Breast epithelium (tissue), 4 donors: ENCODE measurements around the gene LRRC70. TPM values are rescaled to one million over a fixed set of nuclear protein-coding genes. Genes with fewer than 3 reads are reported as not detected.

Source experiments
- DNase-seq, 2 donors: peaks; one replicate each; pipeline ENCODE4 v3.0.0-alpha.2; 2019; ENCODE audit warnings: low spot score in 2 of 2
- H3K27ac ChIP-seq, 2 donors: fragments of 200-600 bp; sonication (generic) in 1 of 2; one replicate each; pipeline ENCODE4 v1.5.1; 2016 to 2019; ENCODE audit warnings: mild to moderate bottlenecking in 1 of 2
- H3K27me3 ChIP-seq, 2 donors: fragments of 200-600 bp; sonication (generic) in 1 of 2; one replicate each; pipeline versions ENCODE4 v1.5.1 to v1.6.0; 2017 to 2019; ENCODE audit warnings: control low read depth in 1 of 2, mild to moderate bottlenecking in 1 of 2
- H3K36me3 ChIP-seq: fragments of 200-600 bp; one replicate; pipeline ENCODE4 v1.5.1; 2019
- H3K4me1 ChIP-seq, 2 donors: fragments of 200-600 bp; sonication (generic); one replicate each; pipeline ENCODE4 v1.5.1; 2016 to 2019; ENCODE audit warnings: control low read depth in 1 of 2
- H3K4me3 ChIP-seq, 3 donors: fragments of 200-600 bp; sonication (generic); 1 replicate in 2 of 3; 2 replicates in 1 of 3; pipeline ENCODE4 v1.5.1; 2016 to 2019; ENCODE audit warnings: mild to moderate bottlenecking in 3 of 3, moderate library complexity in 2 of 3
- H3K9me3 ChIP-seq, 2 donors: fragments of 200-600 bp; sonication (generic) in 1 of 2; one replicate each; pipeline ENCODE4 v1.5.1; 2016 to 2019; ENCODE audit warnings: control low read depth in 1 of 2
- CTCF ChIP-seq, 3 donors: fragments of 450-650 bp; IDR thresholded peaks; one replicate each; pipeline ENCODE4 v1.5.1; 2016 to 2017; ENCODE audit warnings: antibody characterized with exemption in 3 of 3, mild to moderate bottlenecking in 3 of 3, moderate library complexity in 3 of 3
- POLR2A ChIP-seq: fragments of 450-650 bp; IDR thresholded peaks from one replicate; pipeline ENCODE4 v1.6.1; 2016; ENCODE audit warnings: antibody characterized with exemption, mild to moderate bottlenecking, moderate library complexity
- POLR2AphosphoS5 ChIP-seq, 3 donors: sonication (generic); formaldehyde crosslinking; IDR thresholded peaks; one replicate each; pipeline ENCODE4 v1.6.1; 2017; ENCODE audit warnings: antibody characterized with exemption in 3 of 3
- intact Hi-C: fragments of 100-400 bp; cut with DNase I; formaldehyde crosslinking; loops from one replicate; pipeline ENCODE4 v1.15.1; 2023; ENCODE audit warnings: low total_unique reads
- total RNA-seq, 3 donors: library from RNA; depleted of rRNA; stranded (reverse); fragments of >200 nt; gene quantifications; one replicate each; pipeline ENCODE4 v1.1.0, GENCODE V29; 2016

The LRRC70 gene
- total RNA-seq, 3 donors from 2014 or later: 6.4 to 9.5 (median 8.6) TPM

- Histone ChIP-seq H3K27me3 (no peaks in the 10 kb centered on the region), H3K27ac (no peak overlapping the region), H3K4me3 (no peak overlapping the region), H3K36me3 (no peaks in the 10 kb centered on the region), H3K9me3 (no peaks in the 10 kb centered on the region), H3K4me1 (no peaks in the 10 kb centered on the region)
- no peak for DNase-seq
- no peak for TF ChIP-seq POLR2AphosphoS5 (IDR thresholded peaks at IDR 0.05)
- no peak for TF ChIP-seq CTCF (IDR thresholded peaks at IDR 0.05)
- no peak for TF ChIP-seq POLR2A
- intact Hi-C loops: no loop called here
Observed at GRCh38 chr5:62555930-62556329, 22.7 kb upstream of the LRRC70 start.

GRCh38 chr5:62558941-62559340 is 19.7 kb upstream of the LRRC70 start:
- H3K4me1 ChIP-seq: no peaks in the 10 kb centered on the region
- no peak overlapping the region for H3K27ac ChIP-seq
- intact Hi-C loops: no loop called here
- H3K36me3 ChIP-seq: no peaks in the 10 kb centered on the region
- no peak overlapping the region for H3K4me3 ChIP-seq
- DNase-seq: no peak
- TF ChIP-seq POLR2A (no peak), CTCF (IDR thresholded peaks at IDR 0.05) (no peak), POLR2AphosphoS5 (IDR thresholded peaks at IDR 0.05) (no peak)
- no peaks in the 10 kb centered on the region for H3K27me3 ChIP-seq
- no peaks in the 10 kb centered on the region for H3K9me3 ChIP-seq

- DNase-seq: no peak
- intact Hi-C loops: no loop called here
- H3K4me3 ChIP-seq: no peak overlapping the region
- no peaks in the 10 kb centered on the region for H3K9me3 ChIP-seq
- H3K4me1 ChIP-seq: no peaks in the 10 kb centered on the region
- no peaks in the 10 kb centered on the region for H3K36me3 ChIP-seq
- no peak overlapping the region for H3K27ac ChIP-seq
- H3K27me3 ChIP-seq: no peaks in the 10 kb centered on the region
- TF ChIP-seq CTCF (IDR thresholded peaks at IDR 0.05): no peak
- no peak for TF ChIP-seq POLR2A
- no peak for TF ChIP-seq POLR2AphosphoS5 (IDR thresholded peaks at IDR 0.05)
Observed at GRCh38 chr5:62560786-62561185, 17.8 kb upstream of the LRRC70 start.

- Histone ChIP-seq H3K36me3 (no peaks in the 10 kb centered on the region), H3K9me3 (peaks cover 0 to 5% of the 10 kb centered on the region in 2 donors), H3K27ac (no peak overlapping the region), H3K4me3 (no peak overlapping the region), H3K27me3 (no peaks in the 10 kb centered on the region), H3K4me1 (no peaks in the 10 kb centered on the region)
- intact Hi-C loops: no loop called here
- no peak for TF ChIP-seq POLR2AphosphoS5 (IDR thresholded peaks at IDR 0.05)
- TF ChIP-seq POLR2A: no peak
- no peak for TF ChIP-seq CTCF (IDR thresholded peaks at IDR 0.05)
- no peak for DNase-seq
Observed at GRCh38 chr5:62561896-62562295, 16.7 kb upstream of the LRRC70 start.

- no peaks in the 10 kb centered on the region for H3K36me3 ChIP-seq
Observed at GRCh38 chr5:62562867-62563266, 15.8 kb upstream of the LRRC70 start.

More at GRCh38 chr5:62562867-62563266, 15.8 kb upstream of the LRRC70 start:
- intact Hi-C loops: no loop called here
- Histone ChIP-seq H3K9me3 (peaks cover 5 to 12% of the 10 kb centered on the region in 2 donors), H3K4me1 (no peaks in the 10 kb centered on the region), H3K4me3 (no peak overlapping the region), H3K27ac (no peak overlapping the region), H3K27me3 (no peaks in the 10 kb centered on the region)
- TF ChIP-seq POLR2AphosphoS5 (IDR thresholded peaks at IDR 0.05) (no peak), CTCF (IDR thresholded peaks at IDR 0.05) (no peak), POLR2A (no peak)
- DNase-seq: no peak
